Measurements from ENCODE around the gene TMEM63C.
"Not testable (repeated sequence)": the region's sequence is repeated elsewhere in the genome, so short reads cannot be mapped to it uniquely, and the experiment has no call there.

TMEM63C gene

DNA sequence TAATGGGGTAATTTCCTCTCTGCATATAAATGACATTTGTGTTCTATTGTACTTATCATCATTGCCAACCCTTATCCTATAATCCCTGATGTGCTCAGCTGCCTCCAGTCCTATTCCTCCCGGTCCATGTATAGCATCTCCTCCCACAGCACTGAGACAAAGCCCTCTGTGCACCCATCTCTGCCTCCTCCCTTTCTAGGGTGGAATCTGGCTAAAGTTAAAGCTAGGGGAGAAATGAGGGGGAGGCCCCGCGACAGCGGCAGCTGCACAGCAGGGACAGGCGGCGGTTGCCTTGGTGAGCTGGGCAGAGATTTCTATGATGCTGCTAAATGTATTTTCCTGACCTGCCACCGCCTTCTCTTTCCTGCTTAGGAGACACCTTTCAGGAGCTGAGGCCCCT lies 27.2 kb upstream of the TMEM63C start:
- DNase-seq (ENCODE audit: low read depth), result no peak

GRCh38 chr14:77155083-77155482 lies 26.5 kb upstream of the TMEM63C start:
- no peak for DNase-seq (ENCODE audit: low read depth)

DNA sequence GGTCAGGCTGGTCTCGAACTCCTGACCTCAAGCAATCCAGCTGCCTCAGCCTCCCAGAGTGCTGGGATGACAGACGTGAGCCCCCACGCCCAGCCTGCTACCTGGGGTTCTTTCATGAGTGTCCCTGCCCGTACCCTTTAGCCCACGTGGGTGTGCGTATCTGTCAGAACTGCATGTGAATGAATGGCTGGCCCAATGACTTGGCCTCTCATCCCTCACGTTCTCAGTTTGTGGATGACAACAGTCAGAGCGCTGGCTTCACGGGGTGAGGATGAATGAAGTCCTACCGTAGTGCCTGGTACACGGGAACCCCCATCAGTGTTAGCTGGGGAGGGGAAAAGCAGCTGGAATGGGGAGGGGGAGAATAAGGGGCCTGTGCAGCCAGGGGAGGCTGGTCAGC lies 23.9 kb upstream of the TMEM63C start:
- DNase-seq (ENCODE audit: low read depth), result no peak

DNA sequence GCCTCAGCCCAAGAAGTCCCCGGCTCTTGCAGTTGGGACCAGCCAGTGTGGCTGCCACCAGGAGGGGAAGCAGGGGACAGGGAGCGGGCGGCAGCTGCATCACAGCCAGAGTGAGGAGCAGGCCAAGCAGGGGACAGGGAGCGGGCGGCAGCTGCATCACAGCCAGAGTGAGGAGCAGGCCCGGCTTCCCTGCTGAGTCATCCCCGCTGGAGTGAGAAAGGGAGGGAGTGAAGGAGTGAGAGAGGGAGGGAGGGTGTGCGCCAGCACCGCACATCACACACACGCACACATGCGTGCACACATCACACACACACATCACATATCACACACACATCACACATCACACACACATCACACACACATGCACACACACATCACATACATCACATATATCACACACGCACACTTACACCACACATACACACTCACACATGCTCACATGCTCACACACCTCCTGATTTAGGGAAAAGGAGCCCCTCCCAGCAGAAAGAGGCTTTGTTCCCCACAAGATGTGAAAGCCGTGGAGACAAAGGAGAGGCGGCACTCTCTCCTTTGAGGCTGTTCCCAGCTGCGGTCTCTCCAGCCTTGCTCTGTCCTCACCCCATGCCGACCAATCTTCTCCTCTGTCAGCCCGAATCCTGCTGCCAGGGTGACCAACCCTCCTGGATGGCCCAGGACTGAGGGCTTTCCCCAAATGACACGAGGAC lies 23.3 kb upstream of the TMEM63C start:
- peak; percentile 21 for DNase-seq (ENCODE audit: low read depth)

GRCh38 chr14:77158882-77159255 lies 22.7 kb upstream of the TMEM63C start:
- no peak for DNase-seq (ENCODE audit: low read depth)

- no peak for DNase-seq (ENCODE audit: low read depth)
These were observed 20.6 kb upstream of the TMEM63C start for GRCh38 chr14:77161011-77161410.

DNA sequence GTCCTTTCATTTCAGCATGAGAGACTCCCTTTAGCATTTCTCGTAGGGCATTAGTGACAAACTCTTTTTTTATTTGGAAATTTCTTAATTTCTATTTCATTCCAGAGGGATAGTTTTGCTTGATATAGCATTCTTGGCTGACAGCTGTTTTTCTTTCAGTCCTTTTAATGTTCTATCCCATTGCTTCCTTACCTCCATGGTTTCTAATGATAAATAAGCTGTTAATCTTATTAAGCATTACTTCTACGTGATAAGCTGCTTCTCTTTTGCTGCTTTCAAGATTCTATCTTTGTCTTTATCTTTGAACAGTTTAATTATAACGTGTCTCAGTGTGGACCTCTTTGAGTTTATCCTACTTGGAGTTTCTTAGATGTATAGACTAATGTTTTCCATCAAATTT lies 11.6 kb upstream of the TMEM63C start:
- no peak for DNase-seq (ENCODE audit: low read depth)

DNA sequence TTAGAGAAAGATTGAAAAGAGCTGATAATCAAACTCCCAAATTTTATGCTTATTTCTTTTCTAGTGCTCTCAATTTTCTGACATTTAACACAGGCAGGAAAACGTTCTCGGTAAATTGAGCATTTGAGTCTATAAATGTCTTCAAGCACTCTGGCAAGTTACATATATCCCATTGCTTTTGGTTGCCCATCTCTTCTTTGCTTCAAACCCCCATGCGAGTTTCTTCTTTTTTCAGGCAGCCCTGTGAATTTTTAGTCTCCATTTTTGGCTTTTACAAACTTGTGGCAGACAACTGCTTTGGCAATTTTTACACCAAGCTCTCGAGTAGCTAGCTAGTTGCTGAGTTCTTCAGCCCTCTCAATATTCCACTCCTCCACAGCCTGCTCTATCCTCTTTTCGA lies 8.7 kb upstream of the TMEM63C start:
- no peak for DNase-seq (ENCODE audit: low read depth)

- DNase-seq (ENCODE audit: low read depth), result not testable (repeated sequence)
These were observed 7.5 kb upstream of the TMEM63C start for GRCh38 chr14:77173911-77174617.

GRCh38 chr14:77175843-77176242 lies 5.8 kb upstream of the TMEM63C start:
- no peak for DNase-seq (ENCODE audit: low read depth)

DNA sequence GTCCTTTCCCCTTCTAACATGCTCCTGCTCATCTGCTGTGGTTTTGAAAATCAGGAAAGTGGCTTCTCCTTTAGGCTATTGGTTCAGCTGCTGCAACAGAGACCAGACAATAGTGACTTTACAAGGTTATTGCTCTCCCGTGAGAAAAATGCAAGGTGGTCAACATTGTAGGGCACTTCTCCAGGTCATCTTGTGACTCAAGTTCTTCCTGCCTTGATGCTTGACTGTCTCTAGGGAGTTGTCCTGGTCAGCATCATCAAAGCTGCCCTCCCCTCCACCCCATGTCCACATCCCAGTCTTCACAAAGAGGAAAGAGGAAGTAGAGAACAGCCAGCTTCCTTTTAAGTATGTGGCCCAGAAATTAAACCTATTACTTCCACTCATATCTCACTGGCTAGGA lies 3.9 kb upstream of the TMEM63C start:
- no peak for DNase-seq (ENCODE audit: low read depth)

DNA sequence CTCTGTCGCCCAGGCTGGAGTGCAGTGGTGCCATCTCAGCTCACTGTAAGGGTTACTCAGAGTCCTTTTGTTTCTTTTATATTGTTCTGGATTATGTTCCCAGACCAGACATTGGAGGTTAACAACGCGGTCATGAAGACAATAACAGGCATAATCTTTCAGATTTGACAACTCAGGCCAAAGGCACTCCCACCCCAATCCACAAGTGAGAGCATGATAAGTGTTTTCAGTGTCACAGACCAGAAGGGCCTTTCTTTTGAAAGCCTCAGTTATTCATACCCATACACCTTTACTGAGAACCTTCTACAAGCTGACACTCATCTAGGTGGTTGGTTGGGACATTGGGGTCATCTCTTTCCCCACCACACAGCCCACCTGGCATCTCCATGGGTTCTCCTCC lies 2.9 kb upstream of the TMEM63C start:
- DNase-seq (ENCODE audit: low read depth), result no peak

- DNase-seq (ENCODE audit: low read depth), result no peak
These were observed 634 bp upstream of the TMEM63C start for GRCh38 chr14:77180726-77181602.

- DNase-seq (ENCODE audit: low read depth), result no peak
These were observed 2.3 kb downstream of the TMEM63C start for GRCh38 chr14:77183896-77184295.

DNA sequence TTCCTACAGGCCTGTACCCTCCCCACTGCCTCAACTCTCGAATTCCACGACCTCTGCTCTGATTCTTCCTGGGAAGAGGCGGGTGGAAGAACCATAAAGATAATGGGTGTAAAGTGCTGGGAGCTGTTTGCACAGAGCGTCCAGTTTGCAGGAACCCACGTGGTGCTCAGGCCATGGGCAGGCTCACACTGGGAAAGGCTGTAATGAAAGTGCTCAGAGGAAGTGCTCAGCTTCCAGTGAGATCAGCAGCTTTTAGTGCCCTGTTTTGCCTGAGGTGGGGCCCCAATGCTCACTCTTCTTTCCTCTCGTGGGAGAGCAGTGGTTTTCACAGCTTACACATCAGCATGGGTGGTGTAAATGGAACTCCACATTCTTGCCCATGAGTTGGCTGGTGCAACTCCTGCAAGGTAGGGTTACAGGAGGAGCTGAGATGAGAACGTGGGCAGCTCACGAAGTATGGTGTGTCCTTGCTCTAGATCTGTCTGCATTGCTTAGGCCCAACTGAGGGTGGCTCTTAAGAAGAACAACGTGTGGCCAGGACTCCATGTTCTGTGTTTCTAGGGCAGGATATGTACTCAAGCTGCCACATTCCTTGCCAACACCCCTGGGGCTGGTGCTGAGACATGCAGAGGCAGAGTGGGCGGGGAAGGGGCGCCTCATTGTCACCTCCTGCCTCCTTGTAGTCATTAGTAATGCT lies 2.9 kb downstream of the TMEM63C start:
- DNase-seq (ENCODE audit: low read depth), result no peak

GRCh38 chr14:77185093-77185465 lies 3.5 kb downstream of the TMEM63C start:
- no peak for DNase-seq (ENCODE audit: low read depth)

GRCh38 chr14:77186911-77187648 lies 5.5 kb downstream of the TMEM63C start:
- peak; percentile 9 for DNase-seq (ENCODE audit: low read depth)

DNA sequence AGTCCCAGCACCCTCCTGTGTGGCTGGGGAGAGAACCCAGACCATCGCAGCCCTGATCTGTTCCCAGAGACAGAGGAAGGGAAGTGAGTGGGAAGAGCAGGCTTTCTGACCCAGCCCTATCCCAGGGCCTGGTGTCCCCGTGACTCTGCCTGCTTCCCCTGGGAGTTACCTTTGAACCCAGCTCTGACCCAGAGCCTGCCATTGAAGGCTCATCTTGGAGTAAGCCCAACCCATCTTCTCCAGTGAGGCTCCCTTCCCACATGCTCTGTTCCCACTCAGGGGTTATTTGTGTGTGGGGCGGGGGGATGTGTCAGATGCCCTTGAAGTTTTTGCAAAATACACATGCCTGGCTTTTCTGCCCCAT lies 6.0 kb downstream of the TMEM63C start:
- no peak for DNase-seq (ENCODE audit: low read depth)

- DNase-seq (ENCODE audit: low read depth), result no peak
These were observed 7.9 kb downstream of the TMEM63C start for GRCh38 chr14:77189479-77189878.

DNA sequence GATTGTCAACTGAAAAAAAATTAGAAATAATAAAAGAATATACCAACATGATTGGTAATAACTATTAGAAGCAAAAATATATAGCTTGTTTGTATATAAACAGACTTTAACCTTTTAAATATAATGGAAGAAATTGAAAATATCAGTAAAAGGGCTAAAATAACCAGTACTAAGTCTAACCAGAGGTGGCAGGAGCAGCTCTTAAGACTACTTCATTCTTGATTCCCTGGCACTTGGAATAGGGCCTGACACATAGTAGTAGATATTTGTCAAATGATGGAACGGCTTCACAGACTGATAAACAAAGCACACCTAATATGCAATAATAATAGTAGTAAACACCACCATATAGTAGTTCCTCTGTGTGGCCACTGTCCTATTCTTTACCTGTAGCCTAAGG lies 9.4 kb downstream of the TMEM63C start:
- DNase-seq (ENCODE audit: low read depth), result no peak

DNA sequence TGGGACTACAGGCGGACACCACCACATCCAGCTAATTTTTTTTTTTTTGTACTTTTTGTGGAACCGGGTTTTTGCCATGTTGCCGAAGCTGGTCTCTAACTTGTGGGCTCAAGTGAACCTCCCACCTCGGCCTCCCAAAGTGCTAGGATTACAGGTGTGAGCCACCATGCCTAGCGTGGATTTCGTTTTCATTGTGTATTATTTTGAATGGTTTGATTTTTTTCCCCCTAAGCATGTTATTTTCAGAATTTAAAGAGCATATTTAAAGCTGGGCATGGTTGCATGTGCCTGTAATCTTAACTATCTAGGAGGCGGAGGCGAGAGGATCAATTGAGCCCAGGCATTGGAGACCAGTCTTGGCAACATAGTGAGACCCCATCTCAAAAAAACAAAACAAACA lies 13.1 kb downstream of the TMEM63C start:
- DNase-seq (ENCODE audit: low read depth), result no peak

GRCh38 chr14:77195766-77196165 lies 14.2 kb downstream of the TMEM63C start:
- DNase-seq (ENCODE audit: low read depth), result no peak
